Peyer's patch (tissue), 4 donors: ENCODE results near the gene TRAF3. TPM values are rescaled to one million over a fixed set of nuclear protein-coding genes. Genes with fewer than 3 reads are reported as not detected.

Source experiments
- DNase-seq, 3 donors: peaks; one replicate each; pipeline ENCODE4 v3.0.0-alpha.2; 2017 to 2019
- H3K27ac ChIP-seq, 4 donors: fragments of 200-600 bp; sonication (generic); one replicate each; pipeline ENCODE4 v1.5.1; 2016 to 2019
- H3K27me3 ChIP-seq, 2 donors: fragments of 200-600 bp; sonication (generic); one replicate each; pipeline ENCODE4 v1.5.1; 2019
- H3K36me3 ChIP-seq, 3 donors: fragments of 200-600 bp; sonication (generic); one replicate each; pipeline ENCODE4 v1.5.1; 2016 to 2019
- H3K4me1 ChIP-seq, 4 donors: fragments of 200-600 bp; sonication (generic); one replicate each; pipeline ENCODE4 v1.5.1; 2016 to 2019
- H3K4me3 ChIP-seq, 4 donors: fragments of 200-600 bp; sonication (generic); 1 replicate in 3 of 4; 2 replicates in 1 of 4; pipeline ENCODE4 v1.5.1; 2016 to 2019; ENCODE audit warnings: mild to moderate bottlenecking in 1 of 4
- H3K9me3 ChIP-seq, 4 donors: fragments of 200-600 bp; sonication (generic); one replicate each; pipeline ENCODE4 v1.5.1; 2016 to 2019; ENCODE audit warnings: mild to moderate bottlenecking in 1 of 4
- CTCF ChIP-seq, 6 experiments: fragments of 450-650 bp in 4 of 6; fragments of 200-600 bp in 2 of 6; sonication (generic) in 1 of 6; IDR thresholded peaks; one replicate each; pipeline ENCODE4 v1.5.1; 2017 to 2019; ENCODE audit warnings: antibody characterized with exemption in 6 of 6, mild to moderate bottlenecking in 3 of 6, moderate library complexity in 1 of 6
- POLR2A ChIP-seq, 2 donors: fragments of 450-650 bp; IDR thresholded peaks; one replicate each; pipeline ENCODE4 v1.5.1; 2017; ENCODE audit warnings: antibody characterized with exemption in 2 of 2, mild to moderate bottlenecking in 2 of 2, moderate library complexity in 2 of 2
- total RNA-seq, 4 donors: library from RNA; depleted of rRNA; stranded (reverse); fragments of >200 nt; gene quantifications; one replicate each; pipeline ENCODE4 v1.1.0, GENCODE V29; 2016

TRAF3 gene
- total RNA-seq, 4 donors from 2014 or later = 31.7 to 47.8 (median 41.8) TPM

- DNase-seq = no peak
- Histone ChIP-seq H3K36me3 (peaks cover 0 to 11% (median 0%) of the 10 kb centered on the region in 3 donors), H3K4me3 (no peak overlapping the region), H3K4me1 (peaks cover 0 to 9% (median 3%) of the 10 kb centered on the region in 4 donors), H3K27me3 (no peaks in the 10 kb centered on the region), H3K27ac (peak overlapping the region in 2 of 4 donors; percentile 66 to 73), H3K9me3 (no peaks in the 10 kb centered on the region)
- TF ChIP-seq POLR2A (IDR thresholded peaks at IDR 0.05) = no peak
- TF ChIP-seq CTCF (IDR thresholded peaks at IDR 0.05) = peak in 1 of 6 experiments; percentile 11
Observed at GRCh38 chr14:102883089-102883541, 105.9 kb downstream of the TRAF3 start.

- TF ChIP-seq POLR2A (IDR thresholded peaks at IDR 0.05) = no peak
- TF ChIP-seq CTCF (IDR thresholded peaks at IDR 0.05) = no peak
- Histone ChIP-seq H3K9me3 (no peaks in the 10 kb centered on the region), H3K36me3 (peaks cover 0 to 13% (median 0%) of the 10 kb centered on the region in 3 donors), H3K4me1 (peaks cover 0 to 9% (median 3%) of the 10 kb centered on the region in 4 donors), H3K4me3 (no peak overlapping the region), H3K27ac (peak overlapping the region in 3 of 4 donors; percentile 14 to 73 (median 66)), H3K27me3 (no peaks in the 10 kb centered on the region)
- DNase-seq = no peak
Observed at GRCh38 chr14:102883554-102883953, 106.3 kb downstream of the TRAF3 start.

GRCh38 chr14:102885737-102886447 lies 108.6 kb downstream of the TRAF3 start:
- no peaks in the 10 kb centered on the region for H3K27me3 ChIP-seq
- no peak overlapping the region for H3K27ac ChIP-seq
- no peak for TF ChIP-seq CTCF (IDR thresholded peaks at IDR 0.05)
- no peak for TF ChIP-seq POLR2A (IDR thresholded peaks at IDR 0.05)
- DNase-seq = no peak
- peaks cover 0 to 22% (median 0%) of the 10 kb centered on the region in 3 donors for H3K36me3 ChIP-seq
- peaks cover 0 to 9% (median 3%) of the 10 kb centered on the region in 4 donors for H3K4me1 ChIP-seq
- no peaks in the 10 kb centered on the region for H3K9me3 ChIP-seq
- no peak overlapping the region for H3K4me3 ChIP-seq

GRCh38 chr14:102888748-102889147 lies 111.5 kb downstream of the TRAF3 start:
- Histone ChIP-seq H3K4me3 (no peak overlapping the region), H3K4me1 (peaks cover 0 to 10% (median 3%) of the 10 kb centered on the region in 4 donors), H3K9me3 (no peaks in the 10 kb centered on the region), H3K27me3 (no peaks in the 10 kb centered on the region), H3K27ac (no peak overlapping the region), H3K36me3 (peaks cover 0 to 22% (median 0%) of the 10 kb centered on the region in 3 donors)
- TF ChIP-seq CTCF (IDR thresholded peaks at IDR 0.05) (no peak), POLR2A (IDR thresholded peaks at IDR 0.05) (no peak)
- DNase-seq = no peak

GRCh38 chr14:102889615-102890014 lies 112.4 kb downstream of the TRAF3 start:
- H3K27ac ChIP-seq = no peak overlapping the region
- DNase-seq = no peak
- H3K27me3 ChIP-seq = no peaks in the 10 kb centered on the region
- TF ChIP-seq POLR2A (IDR thresholded peaks at IDR 0.05) (no peak), CTCF (IDR thresholded peaks at IDR 0.05) (no peak)
- H3K4me3 ChIP-seq = no peak overlapping the region
- H3K36me3 ChIP-seq = peaks cover 0 to 27% (median 0%) of the 10 kb centered on the region in 3 donors
- H3K4me1 ChIP-seq = peaks cover 0 to 16% (median 3%) of the 10 kb centered on the region in 4 donors
- H3K9me3 ChIP-seq = no peaks in the 10 kb centered on the region
